Fibroblast of skin of left biceps (primary cell): ENCODE results near the gene PRSS21.

Experiments used
- DNase-seq, 2 experiments: peaks; one replicate each; pipeline ENCODE4 v3.0.0-alpha.2; 2013; ENCODE audit warnings: low read depth in 2 of 2

The PRSS21 gene

GRCh38 chr16:2806286-2806685, 10.8 kb upstream of the PRSS21 start:
- DNase-seq: no peak

DNA sequence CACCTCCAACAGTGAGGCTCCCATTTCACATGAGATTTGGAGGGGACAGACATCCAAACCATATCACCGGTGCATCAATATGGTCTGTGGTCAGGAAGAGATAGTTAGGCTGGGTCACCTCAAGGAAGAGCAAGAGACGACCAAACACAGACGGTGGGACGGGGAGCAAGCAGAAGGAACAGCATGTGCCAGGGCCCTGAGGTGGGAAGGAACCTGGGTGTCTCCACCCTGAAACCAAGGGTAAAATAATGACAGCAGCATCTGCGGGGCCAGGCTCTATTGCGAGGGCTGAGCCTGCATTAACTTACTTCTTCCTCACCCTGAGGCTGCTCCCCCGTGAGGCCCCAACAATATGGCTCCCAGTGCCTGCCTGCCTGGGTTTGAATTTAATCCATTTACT, 8.9 kb upstream of the PRSS21 start:
- DNase-seq: no peak

DNA sequence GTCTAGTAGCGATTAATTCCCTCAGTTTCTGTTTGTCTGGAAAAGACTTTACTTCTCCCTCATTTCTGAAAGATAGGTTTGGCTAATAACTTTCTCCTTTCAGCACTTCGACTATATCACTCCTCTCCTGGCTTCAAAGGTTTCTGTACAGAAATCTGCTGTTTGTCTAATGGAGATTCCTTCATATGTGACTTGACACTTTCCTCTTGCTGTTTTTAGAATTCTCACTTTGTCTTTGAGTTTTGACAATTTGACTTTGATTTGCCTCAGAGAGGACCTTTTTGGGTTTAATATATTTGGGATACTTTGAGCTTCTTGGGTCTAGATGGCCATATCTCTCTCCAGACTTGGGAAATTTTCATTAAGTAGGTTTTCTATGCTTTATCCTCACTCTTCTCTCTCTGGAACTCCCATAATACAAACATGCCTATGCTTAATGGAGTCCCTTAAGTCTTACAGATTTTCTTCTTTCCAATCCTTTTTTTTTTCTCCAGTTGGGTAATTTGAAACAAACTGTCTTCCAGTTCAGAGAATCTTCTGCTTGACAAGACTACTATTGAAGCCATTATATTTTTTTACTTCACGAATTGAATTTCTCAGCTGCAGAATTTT, 7.8 kb upstream of the PRSS21 start:
- no peak for DNase-seq

- no peak for DNase-seq
These were observed 6.4 kb upstream of the PRSS21 start for GRCh38 chr16:2810651-2811050.

GRCh38 chr16:2811703-2812471, 5.2 kb upstream of the PRSS21 start:
- no peak for DNase-seq

GRCh38 chr16:2813771-2814221, 3.2 kb upstream of the PRSS21 start:
- DNase-seq: no peak

GRCh38 chr16:2814551-2815298, 2.3 kb upstream of the PRSS21 start:
- no peak for DNase-seq

GRCh38 chr16:2815299-2815771, 1.7 kb upstream of the PRSS21 start:
- no peak for DNase-seq

DNA sequence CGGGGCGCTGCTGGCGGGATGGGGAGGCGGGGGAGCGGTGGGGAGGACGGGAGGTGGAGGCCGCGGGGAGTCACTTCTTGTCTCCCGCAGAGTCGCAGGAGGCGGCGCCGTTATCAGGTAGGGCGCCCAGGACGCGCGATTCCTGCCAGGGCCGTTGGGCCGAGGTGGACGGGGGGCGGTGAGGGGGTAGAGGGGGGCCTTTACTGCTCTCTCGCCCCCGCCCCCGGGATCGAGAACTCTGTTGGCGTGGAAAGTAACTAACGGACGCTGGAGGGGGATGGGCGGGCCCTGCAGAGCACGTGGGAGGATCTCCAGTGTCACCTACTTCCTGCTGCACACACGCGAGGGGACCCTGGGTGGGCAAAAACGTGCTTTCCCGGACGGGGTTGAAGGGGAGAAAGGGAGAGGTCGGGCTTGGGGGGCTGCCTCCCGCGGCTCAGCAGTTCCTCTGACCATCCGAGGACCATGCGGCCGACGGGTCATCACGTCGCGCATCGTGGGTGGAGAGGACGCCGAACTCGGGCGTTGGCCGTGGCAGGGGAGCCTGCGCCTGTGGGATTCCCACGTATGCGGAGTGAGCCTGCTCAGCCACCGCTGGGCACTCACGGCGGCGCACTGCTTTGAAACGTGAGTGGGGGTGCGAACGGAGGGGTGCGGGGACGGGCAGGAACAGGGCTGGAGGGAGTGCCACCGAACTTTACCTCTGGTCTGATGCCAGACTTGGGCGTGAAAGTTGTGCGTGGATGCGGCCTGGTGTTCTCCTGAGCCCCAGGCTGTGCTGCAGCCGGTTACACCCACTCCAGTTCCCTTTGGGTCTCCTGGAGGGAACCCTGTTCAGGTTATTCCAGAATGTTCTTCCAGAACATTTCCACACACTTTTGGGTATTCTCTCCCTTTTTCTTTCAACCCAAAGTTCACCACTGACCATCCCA, 569 bp downstream of the PRSS21 start:
- no peak for DNase-seq

- no peak for DNase-seq
These were observed 1.3 kb downstream of the PRSS21 start for GRCh38 chr16:2818272-2818876.

GRCh38 chr16:2819179-2819938, 2.3 kb downstream of the PRSS21 start:
- no peak for DNase-seq

DNA sequence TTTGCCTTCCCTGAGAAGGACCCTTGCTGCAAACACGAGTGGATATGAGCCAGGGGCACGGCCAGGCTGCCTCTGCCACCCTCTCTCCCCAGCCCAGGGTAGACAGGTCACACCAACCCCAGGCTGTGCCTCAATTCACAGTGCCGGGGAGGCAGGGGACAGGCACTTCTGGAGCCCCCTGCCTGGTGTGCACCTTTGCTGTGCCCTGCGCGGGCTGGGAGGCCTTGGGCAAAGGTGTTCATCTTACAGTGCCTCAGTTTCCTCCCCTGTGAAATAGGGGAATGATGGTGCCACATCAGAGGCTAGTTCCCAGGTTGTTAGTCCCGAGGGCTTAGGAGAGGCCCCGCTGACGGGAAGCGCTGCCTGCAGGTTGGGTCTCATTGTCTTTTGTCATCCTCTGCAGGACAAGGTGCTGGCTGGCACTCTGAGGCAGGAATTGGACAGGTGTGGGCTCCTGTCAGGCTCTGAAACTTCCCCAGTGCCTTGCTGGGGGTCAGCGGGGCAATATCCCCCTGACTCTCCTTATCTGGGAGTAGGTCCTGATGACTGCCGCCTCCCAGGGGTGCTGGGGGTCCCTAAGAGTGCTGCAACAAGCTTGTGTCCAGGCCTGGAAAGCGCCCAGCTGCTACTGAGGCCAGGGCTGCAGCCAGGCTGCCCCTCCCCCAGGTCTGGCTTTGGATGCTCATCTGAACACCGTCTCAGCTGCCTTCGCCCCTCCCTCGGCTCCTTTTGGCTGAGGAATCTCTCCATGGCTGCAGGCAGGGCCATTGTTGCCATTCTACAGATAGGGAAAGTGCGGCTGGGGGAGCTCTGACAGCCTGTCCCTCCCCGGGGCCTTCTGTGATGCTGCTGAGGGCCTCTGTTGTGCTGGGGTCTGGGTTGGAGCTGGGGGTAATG, 3.1 kb downstream of the PRSS21 start:
- no peak for DNase-seq

DNA sequence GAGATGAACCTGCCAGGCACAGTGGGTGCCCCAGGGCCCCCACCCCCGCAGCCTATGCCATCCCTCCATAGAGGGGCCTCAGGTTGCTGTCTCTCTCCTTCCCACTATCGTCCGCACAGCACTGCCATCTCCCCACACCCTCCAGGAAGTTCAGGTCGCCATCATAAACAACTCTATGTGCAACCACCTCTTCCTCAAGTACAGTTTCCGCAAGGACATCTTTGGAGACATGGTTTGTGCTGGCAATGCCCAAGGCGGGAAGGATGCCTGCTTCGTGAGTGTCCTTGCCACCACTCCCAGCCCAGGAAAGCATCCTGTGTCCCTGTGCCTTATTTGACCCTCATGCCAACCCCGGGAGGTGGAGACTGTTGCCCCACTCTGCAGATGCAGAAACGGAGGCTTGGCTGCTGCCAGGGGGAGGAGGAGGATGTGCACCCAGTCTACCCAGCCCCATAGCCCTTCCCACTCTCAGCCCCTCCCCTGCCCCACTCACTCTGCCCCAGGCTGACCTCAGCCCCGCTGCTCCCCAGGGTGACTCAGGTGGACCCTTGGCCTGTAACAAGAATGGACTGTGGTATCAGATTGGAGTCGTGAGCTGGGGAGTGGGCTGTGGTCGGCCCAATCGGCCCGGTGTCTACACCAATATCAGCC, 3.9 kb downstream of the PRSS21 start:
- no peak for DNase-seq

- no peak for DNase-seq
These were observed 4.6 kb downstream of the PRSS21 start for GRCh38 chr16:2821487-2822157.

GRCh38 chr16:2822158-2822495, 5.1 kb downstream of the PRSS21 start:
- no peak for DNase-seq

DNA sequence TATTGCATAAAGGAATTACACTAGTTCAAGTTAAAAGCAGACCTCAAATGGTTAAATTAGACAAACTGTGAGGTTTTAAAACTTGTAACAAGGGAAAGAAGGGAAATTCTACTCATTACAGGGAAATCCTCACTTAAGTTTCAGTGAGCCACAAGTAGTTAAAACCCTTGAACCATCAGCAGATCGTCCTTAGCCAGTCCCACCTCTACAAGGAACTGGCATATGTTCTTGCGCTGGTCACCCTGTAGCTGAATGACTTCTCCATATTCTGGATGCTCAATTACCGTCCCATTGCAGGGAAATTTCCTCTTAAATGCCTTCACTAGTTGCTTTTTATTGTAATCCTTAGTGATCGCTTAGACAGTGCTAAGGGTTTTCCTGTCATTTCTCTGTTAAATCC, 5.5 kb downstream of the PRSS21 start:
- DNase-seq: no peak

- no peak for DNase-seq
These were observed 7.6 kb downstream of the PRSS21 start for GRCh38 chr16:2824626-2825025.

GRCh38 chr16:2825049-2825742, 8.2 kb downstream of the PRSS21 start:
- no peak for DNase-seq
